ENCODE data around the gene SLC23A3. TPM values are rescaled to one million over a fixed set of nuclear protein-coding genes. Genes with fewer than 3 reads are reported as not detected.

SLC23A3 gene
- polyA plus RNA-seq, 3 donors, result 1.1 TPM; not detected in 2

DNA sequence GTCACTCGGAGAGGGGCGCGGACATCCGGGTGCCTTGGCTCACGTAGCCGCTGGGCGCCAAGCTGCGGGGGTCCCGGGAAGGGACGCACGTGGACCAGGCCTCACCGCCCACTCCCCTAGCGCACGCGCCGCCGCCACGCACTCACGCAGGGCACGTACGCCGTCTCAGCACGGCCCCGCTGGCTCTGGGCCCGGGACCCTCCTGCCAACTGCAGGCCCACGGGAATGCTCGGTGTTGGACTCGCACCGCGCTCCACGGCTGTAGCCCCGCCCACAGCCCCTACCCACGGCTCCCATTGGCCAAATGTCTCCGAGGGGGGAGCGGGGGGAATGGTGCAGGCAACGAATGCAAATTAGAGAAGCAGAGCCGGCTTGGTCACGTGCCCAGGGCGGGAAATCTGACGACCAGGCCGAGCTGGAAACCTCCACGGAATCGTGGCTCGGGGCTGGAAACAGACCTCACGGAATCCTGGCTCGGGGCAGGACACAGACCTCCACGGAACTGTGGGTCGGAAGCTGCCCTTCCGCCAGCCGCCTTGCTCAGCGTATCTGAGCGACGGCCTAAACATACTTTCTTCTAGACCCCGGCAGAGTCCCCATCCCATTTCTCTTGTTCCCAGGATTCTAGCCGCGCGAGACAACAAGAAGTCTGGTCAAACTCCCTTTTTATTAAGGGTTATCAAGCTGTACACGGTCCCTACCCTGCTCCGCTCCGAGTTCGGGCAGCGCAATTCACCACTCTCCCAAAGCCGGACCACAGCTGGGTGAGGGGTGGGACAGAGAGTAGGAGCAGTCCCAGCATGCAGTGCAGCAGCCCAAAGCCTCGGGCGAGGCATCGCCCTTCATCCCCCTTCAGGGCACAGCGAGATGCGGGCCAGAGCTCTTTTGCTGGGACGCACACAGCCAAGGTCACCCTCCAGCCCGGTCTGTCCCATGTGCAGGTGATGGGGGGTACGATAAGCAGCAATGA lies 49.2 kb upstream of the SLC23A3 start, which contains the start of gene ABCB6:
Gene ABCB6 (minus strand): TSS at position 227 of the 970 bp plus-strand sequence. CDS start 285 bp downstream, outside the sequence.
- Histone ChIP-seq H3K4me1 (ENCODE audit: control insufficient read depth in 1 of 2, insufficient read depth in 2 of 2, low read length in 2 of 2) (peaks cover 32 to 37% of the 10 kb centered on the region in 2 donors), H3K9ac (ENCODE audit: insufficient read depth, low read length, poor library complexity, severe bottlenecking) (peak within 1 kb of the TSS; percentile 46), H3K9me3 (replicated peaks in 1 of 2; ENCODE audit: control insufficient read depth in 1 of 2, insufficient read depth in 1 of 2, low read length in 2 of 2) (peaks cover 0 to 5% of the 10 kb centered on the region in 2 donors), H3K4me2 (replicated peaks; ENCODE audit: extremely low read depth, low read length, poor library complexity, severe bottlenecking) (peak within 1 kb of the TSS; percentile 98), H3K36me3 (replicated peaks in 1 of 2; ENCODE audit: control insufficient read depth in 1 of 2, insufficient read depth in 2 of 2, low read length in 2 of 2) (peaks cover 42 to 47% of the 10 kb centered on the region in 2 donors), H4K20me1 (ENCODE audit: insufficient read depth, low read length) (peaks cover 56% of the 10 kb centered on the region), H3K4me3 (replicated peaks in 1 of 3; ENCODE audit: low read depth in 2 of 3, low read length in 3 of 3) (peak within 1 kb of the TSS; percentile 38 to 79 (median 46)), H3K27ac (ENCODE audit: low read depth in 1 of 2, low read length in 2 of 2) (peak within 1 kb of the TSS in 1 of 2 donors; percentile 36), H3K79me2 (ENCODE audit: insufficient read depth, low read length) (no peaks in the 10 kb centered on the region), H2AFZ (ENCODE audit: insufficient read depth, low read depth, low read length, poor library complexity, severe bottlenecking) (peak within 1 kb of the TSS; percentile 66), H3K27me3 (ENCODE audit: control insufficient read depth in 2 of 2, insufficient read depth in 2 of 2, low read length in 2 of 2) (peaks cover 0 to 53% of the 10 kb centered on the region in 2 donors)
- intact Hi-C loops (cut with micrococcal nuclease), result loop anchor here (5.0 kb wide), 2 partner anchors 33 to 42 kb away; partner anchors contain the start of genes TUBA4A (in 2 of the 2), TUBA4B (in 2 of the 2), CNPPD1 (in 1 of the 2) and RETREG2 (in 1 of the 2)
- Mint-ChIP-seq H3K4me3 (peak within 1 kb of the TSS; percentile 70 to 86), H3K9me3 (peaks cover 0 to 19% (median 9%) of the 10 kb centered on the region in 7 donors), H3K4me1 (peaks cover 33% of the 10 kb centered on the region), H3K36me3 (peaks cover 57 to 64% of the 10 kb centered on the region in 2 donors), H3K27ac (peak within 1 kb of the TSS; percentile 37 to 87 (median 80)), H3K27me3 (ENCODE audit: low read depth in 3 of 3) (peaks cover 49 to 62% (median 50%) of the 10 kb centered on the region in 3 donors)
- DNase-seq, result peak; percentile 76 to 84 (median 78)
- no peak for TF ChIP-seq CTCF (IDR thresholded peaks at IDR 0.05)
- WGBS (ENCODE audit: insufficient coverage), result 6% methylated on average over 52 of the region's 71 CpGs

DNA sequence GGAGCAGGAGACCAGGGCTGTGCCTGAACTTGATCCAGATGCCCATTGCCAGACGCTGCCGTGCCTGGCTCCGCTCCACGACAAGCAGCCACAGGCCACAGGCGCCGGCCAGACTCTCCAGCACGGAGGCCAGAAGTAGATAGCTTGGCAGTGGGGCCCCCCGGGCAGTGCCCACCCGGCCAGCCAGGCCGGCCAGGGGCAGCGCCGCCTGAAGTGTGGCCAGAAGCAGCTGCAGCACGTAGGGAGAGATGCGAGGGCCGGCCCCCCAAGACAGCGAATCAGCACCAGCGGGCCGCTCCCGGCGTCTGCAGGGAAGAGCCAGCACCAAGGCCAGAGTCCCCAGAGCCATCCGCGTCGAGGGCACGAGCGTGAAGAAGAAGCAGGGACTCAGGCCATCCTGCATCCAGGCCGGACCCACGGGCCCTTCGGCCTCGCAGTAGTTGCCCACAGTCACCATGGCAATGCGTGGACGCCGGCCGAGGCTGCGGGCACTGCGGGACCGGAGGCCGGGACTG lies 48.4 kb upstream of the SLC23A3 start:
- peak in 2 of 3 donors; percentile 15 to 32 for DNase-seq
- peak overlapping the region in 1 of 2 donors; percentile 36 for H3K27ac ChIP-seq (ENCODE audit: low read depth in 1 of 2, low read length in 2 of 2)

More for the DNA sequence above, 48.4 kb upstream of the SLC23A3 start:
- H3K36me3 Mint-ChIP-seq, result peaks cover 53 to 61% of the 10 kb centered on the region in 2 donors
- Histone ChIP-seq H3K4me1 (ENCODE audit: control insufficient read depth in 1 of 2, insufficient read depth in 2 of 2, low read length in 2 of 2) (peaks cover 32 to 37% of the 10 kb centered on the region in 2 donors), H3K36me3 (replicated peaks in 1 of 2; ENCODE audit: control insufficient read depth in 1 of 2, insufficient read depth in 2 of 2, low read length in 2 of 2) (peaks cover 35 to 39% of the 10 kb centered on the region in 2 donors), H3K9ac (ENCODE audit: insufficient read depth, low read length, poor library complexity, severe bottlenecking) (peak overlapping the region; percentile 46), H3K4me2 (replicated peaks; ENCODE audit: extremely low read depth, low read length, poor library complexity, severe bottlenecking) (peak overlapping the region; percentile 98), H3K9me3 (replicated peaks in 1 of 2; ENCODE audit: control insufficient read depth in 1 of 2, insufficient read depth in 1 of 2, low read length in 2 of 2) (peaks cover 0 to 5% of the 10 kb centered on the region in 2 donors), H3K27me3 (ENCODE audit: control insufficient read depth in 2 of 2, insufficient read depth in 2 of 2, low read length in 2 of 2) (peaks cover 0 to 45% of the 10 kb centered on the region in 2 donors), H3K79me2 (ENCODE audit: insufficient read depth, low read length) (no peaks in the 10 kb centered on the region), H4K20me1 (ENCODE audit: insufficient read depth, low read length) (peaks cover 48% of the 10 kb centered on the region), H3K4me3 (replicated peaks in 1 of 3; ENCODE audit: low read depth in 2 of 3, low read length in 3 of 3) (peak overlapping the region; percentile 38 to 79 (median 46)), H2AFZ (ENCODE audit: insufficient read depth, low read depth, low read length, poor library complexity, severe bottlenecking) (peak overlapping the region; percentile 66)
- peaks cover 33% of the 10 kb centered on the region for H3K4me1 Mint-ChIP-seq
- H3K27me3 Mint-ChIP-seq (ENCODE audit: low read depth in 3 of 3), result peaks cover 45 to 55% (median 46%) of the 10 kb centered on the region in 3 donors
- under 1% methylated on average over 37 of the region's 37 CpGs for WGBS (ENCODE audit: insufficient coverage)
- intact Hi-C loops (cut with micrococcal nuclease), result loop anchor here (5.0 kb wide), 2 partner anchors 34 to 41 kb away; partner anchors contain the start of genes TUBA4A (in 2 of the 2), TUBA4B (in 2 of the 2), CNPPD1 (in 1 of the 2) and RETREG2 (in 1 of the 2)
- H3K27ac Mint-ChIP-seq, result peak overlapping the region; percentile 37 to 87 (median 80)
- peak overlapping the region; percentile 70 to 86 for H3K4me3 Mint-ChIP-seq
- no peak for TF ChIP-seq CTCF (IDR thresholded peaks at IDR 0.05)
- H3K9me3 Mint-ChIP-seq, result peaks cover 0 to 15% (median 5%) of the 10 kb centered on the region in 7 donors
